PC-9 (cell line): ENCODE results near the gene FRMD7. TPM values are rescaled to one million over a fixed set of nuclear protein-coding genes. Genes with fewer than 3 reads are reported as not detected.
"Not testable (repeated sequence)": the region's sequence is repeated elsewhere in the genome, so short reads cannot be mapped to it uniquely, and the experiment has no call there.

Experiments
- BruUV-seq: library from RNA; stranded (reverse); fragments of 400-500 nt; replicated peaks from 2 replicates; lab custom pipeline; 2021; lab: Mats Ljungman, UMichigan
- CTCF ChIA-PET: fragments of 300-600 bp; sonication (Branson Sonifier 250); formaldehyde crosslinking; loops from one replicate; lab custom pipeline; 2022; ENCODE audit warnings: antibody characterized with exemption; lab: Charles Lee
- POLR2A ChIA-PET: fragments of 300-600 bp; sonication (Branson Sonifier 250); formaldehyde crosslinking; loops from one replicate; lab custom pipeline; 2022; ENCODE audit warnings: antibody characterized with exemption; ENCODE audit not compliant: unreplicated experiment; lab: Charles Lee
- DNase-seq, 2 experiments: peaks; one replicate each; pipeline versions ENCODE4 v3.0.0 to v3.0.0-alpha.2; 2015 to 2022; ENCODE audit warnings: mixed read lengths in 1 of 2
- H2AFZ ChIP-seq: fragments of 200-600 bp; sonication (generic); 2 replicates; pipeline ENCODE4 v1.8.1; 2017; ENCODE audit warnings: antibody characterized with exemption
- H3F3A ChIP-seq: fragments of 200-600 bp; sonication (generic); 2 replicates; pipeline ENCODE4 v1.8.1; 2017; ENCODE audit warnings: antibody characterized with exemption, mild to moderate bottlenecking, low read depth; ENCODE audit not compliant: insufficient read depth
- H3K27ac ChIP-seq: fragments of 200-600 bp; sonication (generic); 2 replicates; pipeline ENCODE4 v1.6.1; 2016; ENCODE audit warnings: mixed run types
- H3K27me3 ChIP-seq: fragments of 200-600 bp; sonication (generic); 2 replicates; pipeline ENCODE4 v1.6.1; 2016; ENCODE audit warnings: low read depth, mixed run types; ENCODE audit not compliant: insufficient read depth
- H3K36me3 ChIP-seq: fragments of 200-600 bp; sonication (generic); 2 replicates; pipeline ENCODE4 v1.6.1; 2016; ENCODE audit warnings: low read depth, mixed run types
- H3K4me1 ChIP-seq: fragments of 200-600 bp; sonication (generic); replicated peaks from 2 replicates; pipeline ENCODE4 v1.6.1; 2016; ENCODE audit warnings: mixed run types; ENCODE audit not compliant: insufficient read depth
- H3K4me2 ChIP-seq: fragments of 200-600 bp; sonication (generic); 2 replicates; pipeline ENCODE4 v1.6.1; 2017; ENCODE audit warnings: mixed run types
- H3K4me3 ChIP-seq: fragments of 200-600 bp; sonication (generic); 2 replicates; pipeline ENCODE4 v1.6.1; 2016; ENCODE audit warnings: mixed run types
- H3K79me2 ChIP-seq: fragments of 200-600 bp; sonication (generic); 2 replicates; pipeline ENCODE4 v1.6.1; 2017; ENCODE audit warnings: low read depth, mixed run types
- H3K9me2 ChIP-seq: fragments of 200-600 bp; sonication (generic); 2 replicates; pipeline ENCODE4 v1.8.1; 2017; ENCODE audit warnings: mild to moderate bottlenecking; ENCODE audit not compliant: insufficient read depth
- H3K9me3 ChIP-seq: fragments of 200-600 bp; sonication (generic); 2 replicates; pipeline ENCODE4 v1.8.1; 2016; ENCODE audit warnings: low read depth; ENCODE audit not compliant: insufficient read depth
- H4K20me1 ChIP-seq: fragments of 200-600 bp; sonication (generic); 2 replicates; pipeline ENCODE4 v1.8.1; 2017; ENCODE audit not compliant: insufficient read depth
- EZH2 ChIP-seq: fragments of 200-600 bp; sonication (generic); IDR thresholded peaks from 2 replicates; pipeline ENCODE4 v1.8.0; 2017; ENCODE audit warnings: antibody characterized with exemption, low read depth
- intact Hi-C: fragments of 100-400 bp; cut with micrococcal nuclease; formaldehyde crosslinking; loops from one replicate; pipeline ENCODE4 v1.10.0; 2022; ENCODE audit not compliant: unreplicated experiment
- total RNA-seq: library from RNA; stranded (reverse); gene quantifications from 2 replicates; pipeline ENCODE4 v1.2.3, GENCODE V29; 2021
- TF ChIP-seq, protein P1 (sequence below): fragments of 200-600 bp; sonication (generic); conservative IDR thresholded peaks from 2 replicates; pipeline ENCODE4 v1.6.1; 2017; ENCODE audit warnings: mixed run types, antibody characterized with exemption, mild to moderate bottlenecking, moderate library complexity

Gene FRMD7
- total RNA-seq, 1 experiment from 2014 or later, result not detected

DNA sequence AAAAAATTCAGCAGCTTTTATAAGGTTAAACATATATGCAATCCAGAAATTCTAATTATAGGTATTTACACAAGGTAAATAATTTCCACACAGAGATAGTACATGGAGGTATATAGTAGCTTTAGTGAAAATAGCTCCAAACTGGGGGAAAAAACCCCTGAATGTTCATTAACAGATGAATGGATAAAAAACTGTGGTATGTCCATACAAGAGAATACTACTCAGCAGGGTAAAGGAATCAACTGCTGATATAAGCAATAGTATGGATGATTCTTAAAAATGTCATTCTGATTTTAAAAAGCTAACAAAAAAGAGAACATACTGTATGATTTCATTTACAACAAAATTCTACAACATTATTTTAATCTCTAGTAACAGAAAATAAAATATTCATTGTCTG, 37.2 kb upstream of the FRMD7 start:
- no peak for TF ChIP-seq EZH2
- TF ChIP-seq, protein P1, sequence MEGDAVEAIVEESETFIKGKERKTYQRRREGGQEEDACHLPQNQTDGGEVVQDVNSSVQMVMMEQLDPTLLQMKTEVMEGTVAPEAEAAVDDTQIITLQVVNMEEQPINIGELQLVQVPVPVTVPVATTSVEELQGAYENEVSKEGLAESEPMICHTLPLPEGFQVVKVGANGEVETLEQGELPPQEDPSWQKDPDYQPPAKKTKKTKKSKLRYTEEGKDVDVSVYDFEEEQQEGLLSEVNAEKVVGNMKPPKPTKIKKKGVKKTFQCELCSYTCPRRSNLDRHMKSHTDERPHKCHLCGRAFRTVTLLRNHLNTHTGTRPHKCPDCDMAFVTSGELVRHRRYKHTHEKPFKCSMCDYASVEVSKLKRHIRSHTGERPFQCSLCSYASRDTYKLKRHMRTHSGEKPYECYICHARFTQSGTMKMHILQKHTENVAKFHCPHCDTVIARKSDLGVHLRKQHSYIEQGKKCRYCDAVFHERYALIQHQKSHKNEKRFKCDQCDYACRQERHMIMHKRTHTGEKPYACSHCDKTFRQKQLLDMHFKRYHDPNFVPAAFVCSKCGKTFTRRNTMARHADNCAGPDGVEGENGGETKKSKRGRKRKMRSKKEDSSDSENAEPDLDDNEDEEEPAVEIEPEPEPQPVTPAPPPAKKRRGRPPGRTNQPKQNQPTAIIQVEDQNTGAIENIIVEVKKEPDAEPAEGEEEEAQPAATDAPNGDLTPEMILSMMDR, result no peak
- no peak overlapping the region for H3K27ac ChIP-seq
- H2AFZ ChIP-seq, result no peak overlapping the region
- no TSS peak for BruUV-seq
- no peaks in the 10 kb centered on the region for H3K9me2 ChIP-seq
- no peaks in the 10 kb centered on the region for H3K36me3 ChIP-seq
- H3K4me1 ChIP-seq, result peaks cover 13% of the 10 kb centered on the region
- no peaks in the 10 kb centered on the region; the same call in 1 of the 2 replicates for H3K9me3 ChIP-seq
- H4K20me1 ChIP-seq, result no peaks in the 10 kb centered on the region
- no peak for DNase-seq
- no peaks in the 10 kb centered on the region for H3F3A ChIP-seq
- CTCF ChIA-PET, result no interaction called here
- intact Hi-C loops, result no loop called here
- no peaks in the 10 kb centered on the region for H3K79me2 ChIP-seq
- POLR2A ChIA-PET, result no interaction called here
- no peak overlapping the region for H3K4me2 ChIP-seq
- H3K27me3 ChIP-seq, result no peaks in the 10 kb centered on the region
- H3K4me3 ChIP-seq, result no peak overlapping the region

DNA sequence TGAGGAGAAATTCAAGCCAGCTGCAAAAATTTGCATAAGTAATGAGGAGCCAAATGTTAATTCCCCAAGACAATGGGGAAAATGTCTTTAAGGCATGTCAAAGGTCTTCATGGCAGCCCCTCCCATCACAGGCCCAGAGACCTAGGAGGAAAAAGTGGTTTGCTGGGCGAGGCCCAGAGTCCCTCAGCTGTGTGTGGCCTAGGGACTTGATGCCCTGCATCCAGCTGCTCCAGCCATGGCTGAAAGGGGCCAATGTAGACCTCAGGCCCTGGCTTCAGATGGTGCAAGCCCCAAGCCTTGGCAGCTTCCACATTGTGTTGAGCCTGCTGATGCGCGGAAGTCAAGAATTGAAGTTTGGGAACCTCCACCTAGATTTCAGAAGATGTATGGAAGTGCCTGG, 35.3 kb upstream of the FRMD7 start:
- H3K4me1 ChIP-seq, H3F3A ChIP-seq, H3K27ac ChIP-seq, H3K36me3 ChIP-seq, H3K4me3 ChIP-seq, H3K4me2 ChIP-seq, H2AFZ ChIP-seq, DNase-seq, POLR2A ChIA-PET, H3K79me2 ChIP-seq, H3K9me2 ChIP-seq, H3K9me3 ChIP-seq, CTCF ChIA-PET, H4K20me1 ChIP-seq, H3K27me3 ChIP-seq, intact Hi-C loops, BruUV-seq: not testable (repeated sequence)

GRCh38 chrX:132153166-132153565, 25.3 kb upstream of the FRMD7 start:
- Histone ChIP-seq H3K9me3 (no peaks in the 10 kb centered on the region), H3K27ac (no peak overlapping the region), H3K9me2 (no peaks in the 10 kb centered on the region), H3K4me2 (no peak overlapping the region), H3K36me3 (no peaks in the 10 kb centered on the region), H3K79me2 (no peaks in the 10 kb centered on the region), H3K4me1 (no peaks in the 10 kb centered on the region), H2AFZ (no peak overlapping the region), H3K27me3 (no peaks in the 10 kb centered on the region), H3F3A (no peaks in the 10 kb centered on the region), H3K4me3 (no peak overlapping the region), H4K20me1 (no peaks in the 10 kb centered on the region)
- DNase-seq, result no peak
- intact Hi-C loops, result no loop called here
- POLR2A ChIA-PET, result no interaction called here
- TF ChIP-seq, protein P1, result no peak
- BruUV-seq, result no TSS peak
- CTCF ChIA-PET, result no interaction called here

GRCh38 chrX:132146456-132146855, 18.6 kb upstream of the FRMD7 start:
- POLR2A ChIA-PET, result no interaction called here
- TF ChIP-seq, protein P1, result no peak
- TF ChIP-seq EZH2, result no peak

More at GRCh38 chrX:132146456-132146855, 18.6 kb upstream of the FRMD7 start:
- intact Hi-C loops, result no loop called here
- Histone ChIP-seq H3F3A (no peaks in the 10 kb centered on the region), H3K4me3 (no peak overlapping the region), H2AFZ (no peak overlapping the region), H3K27ac (no peak overlapping the region), H3K36me3 (no peaks in the 10 kb centered on the region), H3K9me3 (no peaks in the 10 kb centered on the region), H3K27me3 (no peaks in the 10 kb centered on the region), H3K9me2 (no peaks in the 10 kb centered on the region), H3K4me1 (no peaks in the 10 kb centered on the region), H3K79me2 (no peaks in the 10 kb centered on the region), H4K20me1 (no peaks in the 10 kb centered on the region), H3K4me2 (peak overlapping the region; percentile 14; the same call in 1 of the 2 replicates)
- BruUV-seq, result no TSS peak
- no peak for DNase-seq
- CTCF ChIA-PET, result no interaction called here
